Stimulated activated CD8-positive, alpha-beta memory T cell treated with anti-CD3 and anti-CD28 coated beads, Interleukin-7, amount 100 ng/mL, for 4 hours (primary cell): Measurements from ENCODE around the gene RNF7.
"Not testable (repeated sequence)": the region's sequence is repeated elsewhere in the genome, so short reads cannot be mapped to it uniquely, and the experiment has no call there.

Experiments used
- DNase-seq, 2 donors: peaks; one replicate each; pipeline ENCODE4 v3.0.0-alpha.2; 2020; ENCODE audit warnings: low read depth in 2 of 2

Gene RNF7

GRCh38 chr3:141782386-141782932, 44.4 kb downstream of the RNF7 start:
- no peak for DNase-seq

- DNase-seq, result no peak
These were observed 45.5 kb downstream of the RNF7 start for GRCh38 chr3:141783632-141784031.

GRCh38 chr3:141784096-141784495, 46.0 kb downstream of the RNF7 start:
- no peak for DNase-seq

GRCh38 chr3:141784531-141784930, 46.4 kb downstream of the RNF7 start:
- DNase-seq, result no peak

GRCh38 chr3:141788149-141788548, 50.1 kb downstream of the RNF7 start:
- no peak for DNase-seq

- DNase-seq, result not testable (repeated sequence)
These were observed 50.7 kb downstream of the RNF7 start for GRCh38 chr3:141788750-141789149.

- no peak for DNase-seq
These were observed 51.2 kb downstream of the RNF7 start for GRCh38 chr3:141789281-141789680.

- DNase-seq, result no peak
These were observed 52.1 kb downstream of the RNF7 start for GRCh38 chr3:141790171-141790570.

GRCh38 chr3:141792495-141792894, 54.4 kb downstream of the RNF7 start:
- no peak for DNase-seq

GRCh38 chr3:141793476-141794260, 55.6 kb downstream of the RNF7 start:
- DNase-seq, result no peak

- DNase-seq, result no peak
These were observed 57.2 kb downstream of the RNF7 start for GRCh38 chr3:141795276-141795675.

GRCh38 chr3:141795741-141796080, 57.6 kb downstream of the RNF7 start:
- DNase-seq, result no peak

GRCh38 chr3:141796081-141796888, 58.2 kb downstream of the RNF7 start:
- peak; percentile 65 to 77 for DNase-seq
